ENCODE data around the gene RNF183.

- TF ChIP-seq CTCF (conservative IDR thresholded peaks at IDR 0.05), result no peak
- TF ChIP-seq ZFX (IDR thresholded peaks at IDR 0.05), result no peak
Measured at GRCh38 chr9:113313261-113313660, 10.1 kb upstream of the RNF183 start.

Data from C4-2B (cell line).